ENCODE results near the gene TRIM44. TPM values are rescaled to one million over a fixed set of nuclear protein-coding genes. Genes with fewer than 3 reads are reported as not detected.
"Not testable (repeated sequence)": the region's sequence is repeated elsewhere in the genome, so short reads cannot be mapped to it uniquely, and the experiment has no call there.

TRIM44 gene
- total RNA-seq, 1 experiment from 2014 or later: 38.1 TPM

DNA sequence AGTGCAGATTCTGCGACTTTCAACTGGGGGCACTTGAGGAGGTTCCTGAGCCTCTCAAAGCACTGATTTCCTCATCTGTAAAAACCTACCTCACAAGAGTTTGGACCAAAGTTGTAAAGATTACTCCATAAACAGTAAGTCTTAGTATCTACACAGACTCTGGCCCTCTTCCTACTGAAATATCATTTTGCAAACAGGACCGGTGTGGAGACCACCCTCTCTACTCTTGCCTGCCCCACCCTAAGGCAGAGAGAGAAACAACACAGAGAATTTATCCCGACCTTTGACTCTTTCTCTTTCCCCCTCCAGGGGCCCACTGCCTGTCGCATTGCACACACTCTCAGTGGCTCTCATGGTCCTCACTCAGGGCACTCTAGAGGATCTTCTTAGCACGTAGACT is 163.4 kb downstream of the TRIM44 start:
- in situ Hi-C loops (cut with HindIII; ENCODE audit: low sequenced_read_pairs): no loop called here
- DNase-seq (ENCODE audit: low spot score): no peak

DNA sequence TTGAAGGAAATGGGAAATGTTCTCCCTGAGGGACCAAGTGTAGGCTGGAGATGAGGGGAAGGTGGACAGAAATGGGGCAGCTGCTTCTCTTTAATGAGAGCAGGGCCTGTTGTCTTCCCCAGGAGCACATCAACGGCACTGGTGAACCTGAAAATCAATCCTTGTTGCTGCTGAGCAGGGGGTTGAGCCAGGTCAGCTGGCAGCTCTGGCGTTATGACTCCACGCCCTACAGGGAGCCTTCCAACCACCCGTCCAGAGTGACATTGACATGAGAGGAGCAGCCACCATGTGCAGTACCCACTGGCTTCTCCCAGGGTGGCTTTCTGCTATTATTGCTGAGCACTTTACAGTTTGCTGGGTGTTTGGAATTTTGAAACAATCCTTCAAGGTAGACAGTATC is 164.4 kb downstream of the TRIM44 start:
- DNase-seq (ENCODE audit: low spot score): no peak
- in situ Hi-C loops (cut with HindIII; ENCODE audit: low sequenced_read_pairs): no loop called here

DNA sequence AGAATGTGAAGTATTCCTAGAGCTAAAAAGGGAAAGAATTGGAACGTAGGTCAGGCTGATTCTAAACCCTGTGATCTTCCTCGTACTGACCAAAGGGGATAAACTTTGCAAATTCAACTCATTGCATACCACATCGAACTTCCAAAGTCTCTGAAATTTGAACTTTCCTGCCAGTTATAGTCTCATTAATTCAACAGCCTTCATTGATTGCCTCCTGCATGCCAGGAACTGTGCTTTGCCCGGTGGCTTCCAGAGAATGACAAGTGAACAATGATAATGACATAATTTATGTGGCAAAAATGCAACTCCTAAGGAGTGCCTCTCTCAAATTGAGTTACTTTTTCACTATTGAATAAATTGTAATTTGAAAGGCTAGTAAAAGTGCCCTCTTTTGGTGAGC is 173.6 kb downstream of the TRIM44 start:
- in situ Hi-C loops (cut with HindIII; ENCODE audit: low sequenced_read_pairs): no loop called here
- DNase-seq (ENCODE audit: low spot score): no peak

DNA sequence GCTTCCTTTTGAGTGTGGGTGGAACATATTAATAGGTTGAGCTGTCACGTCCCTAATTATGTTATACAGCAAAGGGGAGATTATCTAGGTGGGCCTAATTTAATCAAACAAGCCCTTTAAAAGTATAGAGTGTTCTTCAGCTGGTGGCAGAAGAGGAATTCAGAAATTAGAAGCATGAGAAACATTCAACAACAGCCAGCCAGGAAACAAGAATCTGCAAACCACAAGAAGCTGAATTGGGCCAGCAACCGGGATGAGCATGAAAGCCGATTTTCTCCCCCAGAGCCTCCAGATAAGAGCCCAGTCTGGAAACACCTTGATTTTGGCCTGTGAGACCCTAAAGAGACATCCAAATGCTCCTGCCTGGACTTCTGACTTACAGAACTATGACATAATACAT is 175.5 kb downstream of the TRIM44 start:
- DNase-seq (ENCODE audit: low spot score): no peak
- in situ Hi-C loops (cut with HindIII; ENCODE audit: low sequenced_read_pairs): no loop called here

DNA sequence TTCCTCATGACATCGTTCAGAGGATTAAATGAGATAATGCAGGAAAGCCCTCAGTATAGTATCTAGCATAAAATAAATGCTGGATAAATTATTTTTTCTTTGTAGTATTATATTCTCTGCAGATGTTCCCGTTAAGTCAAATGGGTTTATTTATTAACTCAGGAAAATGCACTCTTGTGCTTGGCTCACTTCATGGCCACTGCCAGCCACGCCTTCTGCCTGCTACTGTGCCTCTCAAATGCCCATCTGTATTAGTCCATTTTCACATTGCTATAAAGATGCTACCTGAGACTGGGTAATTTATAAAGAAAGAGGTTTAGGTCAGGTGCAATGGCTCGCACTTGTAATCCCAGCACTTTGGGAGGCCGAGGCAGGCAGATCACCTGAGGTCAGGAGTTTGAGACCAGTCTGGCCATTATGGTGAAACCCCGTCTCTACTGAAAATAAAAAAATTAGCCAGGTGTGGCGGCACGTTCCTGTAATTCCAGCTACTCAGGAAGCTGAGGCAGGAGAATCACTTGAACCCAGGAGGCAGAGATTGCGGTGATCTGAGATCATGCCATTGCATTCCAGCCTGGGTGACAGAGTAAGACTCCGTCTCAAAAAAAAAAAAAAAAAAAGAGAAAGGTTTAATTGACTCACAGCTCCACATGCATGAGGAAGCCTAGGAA is 176.3 kb downstream of the TRIM44 start:
- in situ Hi-C loops (cut with HindIII; ENCODE audit: low sequenced_read_pairs): not testable (repeated sequence)

DNA sequence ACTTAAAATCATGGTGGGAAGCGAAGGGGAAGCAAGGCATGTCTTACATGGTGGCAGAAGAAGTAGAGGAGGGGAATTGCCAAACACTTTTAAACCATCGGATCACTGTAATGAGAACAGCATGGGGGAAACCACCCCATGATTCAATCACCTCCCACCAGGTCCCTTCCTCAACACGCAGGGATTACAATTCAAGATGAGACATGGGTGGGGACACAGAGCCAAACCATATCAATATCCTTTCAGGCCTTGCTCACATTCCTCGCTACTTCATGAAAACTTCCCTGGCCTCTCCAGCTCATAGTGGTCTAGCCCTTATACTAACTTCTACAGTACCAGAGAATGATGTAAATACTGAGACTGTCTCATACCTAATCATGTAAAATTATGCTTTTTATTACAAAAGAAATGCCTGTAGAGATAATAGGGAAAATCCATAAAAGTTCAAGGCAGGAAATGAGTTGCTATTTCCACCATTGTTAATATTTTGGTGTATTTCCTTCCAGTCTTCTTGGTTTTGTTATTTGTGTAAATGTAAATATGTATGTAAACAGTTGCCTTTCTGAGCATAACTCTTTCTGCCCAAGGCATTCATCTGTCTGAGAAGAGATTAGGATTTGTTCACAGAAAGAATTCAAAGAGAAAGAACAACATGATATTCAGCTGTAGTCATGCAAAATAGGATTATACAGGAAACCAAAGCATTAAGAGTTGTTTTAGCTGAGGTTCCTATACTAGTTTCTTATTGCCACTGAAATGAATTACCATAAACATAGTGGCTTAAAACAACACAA is 177.0 kb downstream of the TRIM44 start:
- DNase-seq (ENCODE audit: low spot score): no peak
- in situ Hi-C loops (cut with HindIII; ENCODE audit: low sequenced_read_pairs): no loop called here

More for the DNA sequence above, 176.3 kb downstream of the TRIM44 start:
- not testable (repeated sequence) for DNase-seq (ENCODE audit: low spot score)

DNA sequence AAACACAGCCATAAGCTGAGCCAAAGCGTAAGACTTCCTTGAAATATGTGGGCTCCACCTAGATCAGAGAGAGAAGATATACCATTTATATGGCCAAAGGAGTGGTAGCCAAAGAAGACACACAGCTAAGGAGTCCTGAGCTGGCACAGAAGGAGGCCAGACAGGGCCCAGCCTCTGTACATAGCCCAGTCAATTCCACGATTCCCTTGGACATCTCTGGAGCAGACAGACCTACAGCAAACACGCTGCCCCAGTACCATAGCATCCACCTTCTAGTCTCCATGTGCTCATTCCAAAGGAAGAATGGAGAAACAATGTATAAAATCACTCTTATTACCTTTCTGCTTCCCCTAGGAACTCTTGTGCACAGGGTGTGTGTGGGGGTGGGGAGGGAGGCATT is 179.2 kb downstream of the TRIM44 start:
- in situ Hi-C loops (cut with HindIII; ENCODE audit: low sequenced_read_pairs): no loop called here

DNA sequence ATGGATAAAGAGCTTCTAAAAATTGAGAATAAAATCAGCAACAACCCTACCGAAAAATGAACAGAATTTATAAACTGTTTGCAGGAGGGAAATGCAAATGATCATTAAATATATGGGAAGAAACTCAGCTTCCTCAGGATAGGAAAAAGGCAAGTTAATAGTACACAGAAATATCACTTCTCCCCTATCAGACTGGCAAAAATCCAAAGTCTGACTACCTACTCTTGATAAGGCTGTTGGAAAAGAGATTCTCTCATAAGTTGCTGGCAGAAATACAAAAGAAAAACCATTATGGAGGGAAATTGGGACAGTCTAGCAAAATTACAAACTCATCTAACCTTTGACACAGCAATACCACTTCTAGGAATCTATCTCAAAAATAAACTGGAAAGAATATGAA is 180.4 kb downstream of the TRIM44 start:
- in situ Hi-C loops (cut with HindIII; ENCODE audit: low sequenced_read_pairs): no loop called here
- DNase-seq (ENCODE audit: low spot score): no peak

More for the DNA sequence above, 179.2 kb downstream of the TRIM44 start:
- DNase-seq (ENCODE audit: low spot score): no peak

DNA sequence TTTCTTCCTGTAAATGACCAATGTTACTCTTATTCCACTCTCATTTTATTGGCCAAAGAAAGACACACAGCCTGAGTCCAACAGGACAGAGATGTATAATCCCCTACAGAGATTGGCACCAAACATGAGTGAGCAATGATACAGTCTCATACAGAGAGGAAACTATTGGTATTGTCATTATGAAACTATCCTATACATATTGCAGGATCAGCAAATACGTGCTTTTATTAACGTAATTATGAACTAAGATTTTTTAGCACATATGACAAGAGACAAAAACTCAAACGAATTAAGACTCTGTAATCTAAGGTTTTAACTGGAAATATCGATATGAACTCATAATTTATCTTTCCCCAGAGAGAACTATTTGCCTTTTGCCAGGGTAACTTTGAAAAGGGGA is 182.0 kb downstream of the TRIM44 start:
- in situ Hi-C loops (cut with HindIII; ENCODE audit: low sequenced_read_pairs): no loop called here
- DNase-seq (ENCODE audit: low spot score): no peak

DNA sequence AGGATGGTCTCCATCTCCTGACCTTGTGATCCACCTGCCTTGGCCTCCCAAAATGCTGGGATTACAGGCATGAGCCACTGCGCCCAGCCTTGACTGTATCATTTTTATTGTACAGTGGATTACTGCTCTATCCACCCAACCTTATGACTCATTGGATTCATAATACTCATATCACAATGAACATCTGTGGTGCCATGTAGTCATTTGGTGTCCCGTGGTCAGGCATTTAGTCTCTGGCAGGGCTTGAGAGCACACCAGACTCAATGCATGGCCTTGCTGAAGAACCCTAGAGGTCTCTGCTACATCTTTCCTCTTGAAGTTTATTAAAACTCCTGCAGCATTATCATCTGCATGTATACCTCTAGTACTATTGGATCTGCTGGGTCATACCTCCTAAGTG is 183.3 kb downstream of the TRIM44 start:
- no peak for DNase-seq (ENCODE audit: low spot score)
- in situ Hi-C loops (cut with HindIII; ENCODE audit: low sequenced_read_pairs): no loop called here

DNA sequence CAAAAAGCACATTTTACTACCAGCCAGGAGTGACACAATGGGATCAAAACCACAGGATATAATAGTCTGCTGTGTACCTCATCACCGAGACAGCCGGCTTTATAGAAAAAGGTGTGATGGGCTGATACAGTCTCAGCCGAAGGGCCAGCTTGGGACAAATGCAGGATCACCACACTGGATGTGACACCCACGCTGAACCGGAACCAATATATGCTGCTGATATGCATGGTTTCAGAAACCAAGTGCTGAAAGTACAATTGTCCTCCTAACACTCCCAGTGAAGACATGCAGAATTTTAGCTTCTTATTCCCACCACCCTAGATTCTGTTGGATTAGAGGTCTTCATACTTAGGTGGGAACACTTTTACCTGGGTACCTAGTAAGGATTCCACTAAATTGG is 184.3 kb downstream of the TRIM44 start:
- in situ Hi-C loops (cut with HindIII; ENCODE audit: low sequenced_read_pairs): no loop called here
- no peak for DNase-seq (ENCODE audit: low spot score)

DNA sequence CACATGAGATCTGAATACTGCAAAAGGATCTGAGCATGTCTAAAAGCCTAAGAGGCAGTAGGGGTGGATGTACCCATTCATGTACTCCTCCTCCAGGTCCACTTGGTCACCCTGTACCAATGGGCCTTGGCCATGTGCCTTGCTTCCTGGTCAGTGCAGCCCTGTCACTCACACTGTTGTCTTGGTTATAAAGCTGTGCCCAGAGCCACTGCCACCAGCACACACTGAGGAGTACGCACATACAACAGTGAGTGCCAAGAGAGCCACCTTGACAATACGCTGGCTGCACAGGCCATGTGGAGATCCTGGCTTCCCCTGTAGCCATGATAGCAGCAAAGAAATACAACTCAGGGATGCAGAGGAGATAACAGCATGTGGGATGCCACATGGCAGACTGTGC is 184.9 kb downstream of the TRIM44 start:
- peak; percentile 88 for DNase-seq (ENCODE audit: low spot score)
- in situ Hi-C loops (cut with HindIII; ENCODE audit: low sequenced_read_pairs): no loop called here

DNA sequence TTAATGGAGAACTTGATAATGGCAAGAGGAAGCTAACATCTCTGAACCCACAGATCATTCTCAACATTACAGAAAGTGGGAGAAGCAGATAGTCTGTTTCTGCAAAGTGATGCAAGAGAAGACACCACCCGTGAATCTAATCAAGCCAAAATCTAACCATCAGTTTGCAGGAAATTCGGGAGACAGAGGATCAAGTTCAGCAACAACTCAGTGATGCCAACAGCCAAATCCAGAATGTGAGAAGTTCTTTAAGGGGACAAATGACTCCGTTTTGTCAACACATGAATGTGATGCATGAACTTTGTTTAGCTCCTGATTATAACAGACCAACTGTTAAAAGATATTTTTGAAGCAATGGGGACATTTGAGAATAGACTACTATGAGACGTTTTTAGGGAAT is 186.0 kb downstream of the TRIM44 start:
- in situ Hi-C loops (cut with HindIII; ENCODE audit: low sequenced_read_pairs): no loop called here
- no peak for DNase-seq (ENCODE audit: low spot score)

DNA sequence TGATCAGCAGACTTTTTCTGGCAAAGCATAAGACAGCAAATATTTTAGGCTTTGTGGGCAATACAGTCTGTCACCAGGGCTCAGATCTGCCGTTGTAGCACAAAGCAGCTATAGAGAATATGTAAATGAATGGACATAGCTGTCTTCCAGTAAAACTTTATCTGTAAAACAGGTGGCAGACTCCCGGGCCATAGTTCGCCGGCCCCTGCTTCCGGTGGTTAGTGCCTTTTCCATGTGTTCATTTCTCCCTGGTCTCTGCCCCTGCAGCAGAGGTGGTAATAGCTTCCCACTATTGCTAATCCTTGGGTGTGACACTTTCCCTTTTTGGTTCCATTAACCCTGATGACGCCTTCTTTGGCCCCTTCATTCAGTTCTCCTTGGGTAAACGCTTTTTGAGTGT is 187.6 kb downstream of the TRIM44 start:
- no peak for DNase-seq (ENCODE audit: low spot score)
- in situ Hi-C loops (cut with HindIII; ENCODE audit: low sequenced_read_pairs): no loop called here

DNA sequence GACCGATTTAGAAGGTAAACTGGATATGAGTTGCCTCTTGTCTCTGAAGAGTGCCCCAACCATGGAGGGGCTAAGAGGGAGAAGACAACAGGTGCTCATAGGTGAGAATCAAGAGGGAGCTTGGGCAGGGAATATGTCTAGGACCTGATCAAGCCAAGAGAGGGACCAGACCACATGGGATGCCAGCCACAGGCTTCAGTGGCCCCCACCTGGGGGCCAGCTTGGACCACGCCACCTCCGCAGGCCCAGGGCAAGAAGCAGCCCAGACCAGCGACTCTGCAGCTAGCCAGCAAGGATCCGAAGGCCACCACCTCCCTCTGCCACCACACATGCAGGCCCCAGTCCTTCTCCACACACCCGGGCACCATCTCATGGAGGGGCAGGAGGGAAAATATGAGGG is 188.8 kb downstream of the TRIM44 start:
- no peak for DNase-seq (ENCODE audit: low spot score)
- in situ Hi-C loops (cut with HindIII; ENCODE audit: low sequenced_read_pairs): no loop called here

DNA sequence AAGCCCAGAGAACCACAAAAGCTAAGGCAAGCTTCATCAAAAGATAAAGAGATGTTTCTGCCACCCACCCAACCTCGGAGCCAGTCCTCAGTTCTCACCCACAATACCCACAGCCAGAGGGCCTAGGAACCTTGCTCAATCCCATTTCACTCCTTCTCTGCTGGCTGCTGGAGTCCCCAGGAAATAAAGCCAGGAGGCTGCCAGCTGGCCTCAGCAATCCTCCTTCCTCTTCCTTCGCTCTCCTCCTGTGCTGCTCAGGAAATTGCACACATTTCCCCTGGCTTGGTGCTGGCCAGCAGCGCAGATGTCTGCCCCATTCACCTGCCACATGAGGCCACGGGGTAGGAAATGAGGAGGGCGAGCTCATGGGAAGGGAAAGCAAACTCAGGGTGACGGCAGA is 189.5 kb downstream of the TRIM44 start:
- in situ Hi-C loops (cut with HindIII; ENCODE audit: low sequenced_read_pairs): no loop called here
- peak; percentile 98 for DNase-seq (ENCODE audit: low spot score)

DNA sequence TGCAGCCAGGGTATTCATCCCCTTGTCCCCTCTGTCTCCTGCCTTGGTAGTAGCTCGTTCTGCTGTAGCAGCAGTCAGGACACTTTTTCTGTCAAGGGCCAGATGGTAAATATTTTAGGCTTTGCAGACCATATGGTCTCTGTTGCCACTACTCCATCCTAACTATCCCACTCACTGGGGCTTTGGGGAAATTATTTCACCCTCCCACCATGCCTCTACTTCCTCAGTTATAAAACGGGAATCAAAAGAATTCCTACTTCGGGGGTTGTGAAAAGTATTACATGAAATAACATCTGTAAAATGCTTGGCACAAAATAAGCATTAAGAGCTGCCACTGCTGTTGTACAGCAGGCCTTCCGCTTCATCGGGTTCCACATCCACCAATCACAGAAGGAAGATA is 191.4 kb downstream of the TRIM44 start:
- DNase-seq (ENCODE audit: low spot score): peak; percentile 92
- in situ Hi-C loops (cut with HindIII; ENCODE audit: low sequenced_read_pairs): no loop called here

DNA sequence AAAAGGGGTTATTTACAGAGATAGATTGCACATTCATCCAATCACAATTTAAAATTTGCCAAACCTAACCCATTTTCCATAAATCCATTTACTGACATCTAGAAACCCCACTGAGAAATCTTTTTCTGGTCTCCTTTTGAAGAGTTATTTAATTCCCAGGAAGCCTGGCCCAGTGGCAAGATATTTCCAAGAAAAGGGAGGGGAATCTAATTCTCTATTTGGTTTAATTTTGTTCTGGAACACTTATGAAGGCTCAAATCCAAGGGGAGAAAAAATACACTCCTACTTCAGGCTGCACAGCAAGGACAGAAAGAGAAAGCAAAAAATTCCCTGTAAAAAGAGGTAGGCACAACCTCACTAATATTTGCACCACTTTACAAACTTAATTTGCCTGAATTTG is 193.1 kb downstream of the TRIM44 start:
- in situ Hi-C loops (cut with HindIII; ENCODE audit: low sequenced_read_pairs): no loop called here

DNA sequence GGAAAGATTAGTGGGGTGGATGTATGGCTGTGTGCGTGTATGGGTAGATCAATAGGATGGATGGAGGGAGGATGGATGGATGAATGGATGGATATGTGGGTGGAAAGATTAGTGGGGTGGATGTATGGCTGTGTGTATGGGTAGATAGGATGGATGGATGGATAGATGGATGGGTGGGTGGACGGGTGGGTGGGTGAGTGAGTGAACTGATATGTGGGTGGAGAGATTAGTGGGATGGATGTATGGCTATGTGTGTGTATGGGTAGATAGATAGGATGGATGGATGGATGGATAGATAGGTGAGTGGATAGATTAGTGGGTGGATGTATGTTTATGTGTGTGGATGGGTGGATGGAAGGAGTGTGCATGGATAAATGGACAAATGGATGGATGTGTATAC is 193.7 kb downstream of the TRIM44 start:
- no peak for DNase-seq (ENCODE audit: low spot score)
- in situ Hi-C loops (cut with HindIII; ENCODE audit: low sequenced_read_pairs): no loop called here

More for the DNA sequence above, 193.1 kb downstream of the TRIM44 start:
- DNase-seq (ENCODE audit: low spot score): peak; percentile 67

DNA sequence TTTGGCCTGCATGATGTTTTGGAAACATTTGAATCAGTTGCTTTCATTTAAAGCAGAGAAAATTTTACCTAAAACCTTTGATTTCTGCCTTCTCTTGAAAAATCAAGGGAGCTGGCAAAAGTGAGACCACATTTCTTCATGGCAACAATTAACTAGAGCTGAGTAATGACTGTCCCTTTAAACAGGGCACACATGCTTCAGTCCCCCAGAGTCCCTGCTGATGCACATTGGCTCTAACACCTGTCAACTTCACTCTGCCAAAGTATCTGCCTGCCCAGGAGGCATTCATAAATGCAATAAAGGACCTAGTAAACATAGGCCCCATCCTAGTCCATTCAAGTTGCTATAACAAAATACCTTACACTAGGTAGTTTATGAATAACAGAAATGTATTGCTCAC is 194.2 kb downstream of the TRIM44 start:
- in situ Hi-C loops (cut with HindIII; ENCODE audit: low sequenced_read_pairs): no loop called here

DNA sequence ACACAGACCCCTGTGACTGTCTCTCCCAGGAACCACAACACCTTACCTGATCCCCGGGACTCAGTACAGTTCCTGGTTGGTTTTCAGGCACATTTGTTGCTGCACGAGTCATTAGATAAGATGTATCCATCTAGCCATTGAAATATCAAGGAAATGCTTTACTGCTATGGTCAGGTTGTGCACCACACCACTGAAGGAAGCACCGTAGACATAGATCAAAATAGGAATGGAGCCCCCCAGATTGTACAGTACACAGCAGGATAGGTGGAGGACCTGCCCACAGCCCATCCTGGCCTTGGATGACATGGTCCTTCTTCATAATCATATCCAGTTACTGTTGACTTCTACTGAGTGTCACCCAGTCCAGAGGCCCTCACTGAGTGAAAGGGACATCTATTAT is 195.3 kb downstream of the TRIM44 start:
- in situ Hi-C loops (cut with HindIII; ENCODE audit: low sequenced_read_pairs): no loop called here
- no peak for DNase-seq (ENCODE audit: low spot score)

More for the DNA sequence above, 194.2 kb downstream of the TRIM44 start:
- peak; percentile 95 for DNase-seq (ENCODE audit: low spot score)

Data from G401 (cell line).